Measurements from ENCODE around the gene PTPN9.
"Not testable (repeated sequence)": the region's sequence is repeated elsewhere in the genome, so short reads cannot be mapped to it uniquely, and the experiment has no call there.

PTPN9 gene

DNA sequence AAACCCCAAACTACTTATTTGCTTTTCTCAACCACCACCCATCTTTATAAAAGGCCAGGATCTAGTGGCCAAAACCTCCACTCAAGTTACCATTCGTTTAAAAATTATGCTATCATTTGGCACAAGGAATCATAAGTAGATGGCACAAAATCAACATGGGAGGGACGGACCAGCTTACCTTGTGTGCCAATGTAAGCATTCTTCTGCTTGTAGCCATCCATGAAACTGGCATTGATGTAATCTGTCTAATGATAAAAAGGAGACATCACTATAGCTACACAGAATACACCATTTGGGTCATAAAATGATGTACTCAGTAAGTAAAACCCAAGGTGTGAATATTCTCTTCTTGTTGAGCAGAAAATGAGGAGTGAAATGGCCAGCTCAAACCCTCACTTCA is 99.4 kb downstream of the PTPN9 start:
- TF ChIP-seq EZH2phosphoT487 (IDR thresholded peaks at IDR 0.05; ENCODE audit: low read depth), result no peak
- TF ChIP-seq, protein P1, sequence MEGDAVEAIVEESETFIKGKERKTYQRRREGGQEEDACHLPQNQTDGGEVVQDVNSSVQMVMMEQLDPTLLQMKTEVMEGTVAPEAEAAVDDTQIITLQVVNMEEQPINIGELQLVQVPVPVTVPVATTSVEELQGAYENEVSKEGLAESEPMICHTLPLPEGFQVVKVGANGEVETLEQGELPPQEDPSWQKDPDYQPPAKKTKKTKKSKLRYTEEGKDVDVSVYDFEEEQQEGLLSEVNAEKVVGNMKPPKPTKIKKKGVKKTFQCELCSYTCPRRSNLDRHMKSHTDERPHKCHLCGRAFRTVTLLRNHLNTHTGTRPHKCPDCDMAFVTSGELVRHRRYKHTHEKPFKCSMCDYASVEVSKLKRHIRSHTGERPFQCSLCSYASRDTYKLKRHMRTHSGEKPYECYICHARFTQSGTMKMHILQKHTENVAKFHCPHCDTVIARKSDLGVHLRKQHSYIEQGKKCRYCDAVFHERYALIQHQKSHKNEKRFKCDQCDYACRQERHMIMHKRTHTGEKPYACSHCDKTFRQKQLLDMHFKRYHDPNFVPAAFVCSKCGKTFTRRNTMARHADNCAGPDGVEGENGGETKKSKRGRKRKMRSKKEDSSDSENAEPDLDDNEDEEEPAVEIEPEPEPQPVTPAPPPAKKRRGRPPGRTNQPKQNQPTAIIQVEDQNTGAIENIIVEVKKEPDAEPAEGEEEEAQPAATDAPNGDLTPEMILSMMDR (IDR thresholded peaks at IDR 0.05; ENCODE audit: low read depth, low read length), result no peak
- no peaks in the 10 kb centered on the region for H3K9me3 ChIP-seq (ENCODE audit: insufficient read depth, low read length)
- peaks cover 24% of the 10 kb centered on the region for H3K36me3 ChIP-seq (replicated peaks; ENCODE audit: low read depth, low read length)
- H2AFZ ChIP-seq (ENCODE audit: low read depth, low read length), result no peak overlapping the region
- no peaks in the 10 kb centered on the region for H3K79me2 ChIP-seq (ENCODE audit: low read length)
- no peaks in the 10 kb centered on the region for H4K20me1 ChIP-seq (ENCODE audit: insufficient read depth, low read length)
- no peaks in the 10 kb centered on the region for H3K4me1 ChIP-seq (ENCODE audit: low read length)
- H3K4me3 ChIP-seq (ENCODE audit: low read length), result no peak overlapping the region
- no peak overlapping the region for H3K4me2 ChIP-seq (ENCODE audit: low read length)
- H3K9ac ChIP-seq (ENCODE audit: low read length), result no peak overlapping the region
- no peaks in the 10 kb centered on the region for H3K27me3 ChIP-seq (ENCODE audit: low read depth, low read length)
- no peak overlapping the region for H3K27ac ChIP-seq (ENCODE audit: low read length)

GRCh38 chr15:75477094-75477493 is 102.0 kb downstream of the PTPN9 start:
- H3K4me1 ChIP-seq (ENCODE audit: low read length); H4K20me1 ChIP-seq (ENCODE audit: insufficient read depth, low read length); H3K79me2 ChIP-seq (ENCODE audit: low read length); H3K4me3 ChIP-seq (ENCODE audit: low read length); H3K27ac ChIP-seq (ENCODE audit: low read length); H3K9me3 ChIP-seq (ENCODE audit: insufficient read depth, low read length); H3K27me3 ChIP-seq (ENCODE audit: low read depth, low read length); H2AFZ ChIP-seq (ENCODE audit: low read depth, low read length); H3K4me2 ChIP-seq (ENCODE audit: low read length); H3K9ac ChIP-seq (ENCODE audit: low read length): not testable (repeated sequence)
- peaks cover 11% of the 10 kb centered on the region for H3K36me3 ChIP-seq (replicated peaks; ENCODE audit: low read depth, low read length)

DNA sequence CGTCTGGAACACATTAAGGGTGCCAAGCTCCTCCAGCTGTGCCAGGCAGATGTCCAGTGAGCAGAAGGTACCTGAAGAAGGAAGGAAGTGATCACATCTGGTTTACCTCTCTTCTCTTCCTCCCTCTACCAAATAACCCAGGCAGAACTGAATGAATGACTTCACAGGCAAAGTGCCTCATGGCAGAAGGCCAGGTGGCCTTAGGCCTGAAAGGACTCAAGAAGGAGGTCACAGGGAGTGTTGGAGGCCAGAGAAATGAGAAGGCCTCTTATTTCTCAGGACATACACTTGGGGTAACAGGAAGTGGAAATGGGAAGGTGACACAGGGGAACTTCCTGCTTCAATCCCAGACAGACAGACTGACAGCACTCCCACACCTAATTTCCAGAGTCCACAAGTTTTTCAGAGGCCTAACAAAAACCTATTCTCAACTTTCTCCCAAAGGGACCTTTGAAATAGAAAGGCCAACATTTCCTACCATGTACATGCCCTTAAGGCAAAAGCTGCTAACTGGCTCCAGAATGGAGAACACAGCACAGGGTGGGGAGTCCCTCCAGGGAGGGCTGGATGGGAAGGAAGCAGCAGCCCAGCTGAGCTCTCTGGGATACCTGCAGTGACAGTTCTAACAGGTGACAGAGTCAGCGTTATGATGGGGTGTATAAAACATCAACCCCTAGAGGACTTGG is 110.1 kb downstream of the PTPN9 start:
- Histone ChIP-seq H4K20me1 (ENCODE audit: insufficient read depth, low read length) (0 out of 2 replicates have a peak, but pooled peaks cover 7% of the 10 kb centered on the region), H3K9me3 (ENCODE audit: insufficient read depth, low read length) (no peaks in the 10 kb centered on the region), H3K4me3 (ENCODE audit: low read length) (no peak overlapping the region), H2AFZ (ENCODE audit: low read depth, low read length) (no peak overlapping the region), H3K9ac (ENCODE audit: low read length) (no peak overlapping the region), H3K27ac (ENCODE audit: low read length) (no peak overlapping the region), H3K4me2 (ENCODE audit: low read length) (no peak overlapping the region), H3K4me1 (ENCODE audit: low read length) (no peaks in the 10 kb centered on the region), H3K79me2 (ENCODE audit: low read length) (no peaks in the 10 kb centered on the region), H3K36me3 (replicated peaks; ENCODE audit: low read depth, low read length) (peaks cover 32% of the 10 kb centered on the region), H3K27me3 (ENCODE audit: low read depth, low read length) (no peaks in the 10 kb centered on the region)
- no peak for TF ChIP-seq EZH2phosphoT487 (IDR thresholded peaks at IDR 0.05; ENCODE audit: low read depth)
- TF ChIP-seq, protein P1 (IDR thresholded peaks at IDR 0.05; ENCODE audit: low read depth, low read length), result no peak

GRCh38 chr15:75460646-75461045 is 118.5 kb downstream of the PTPN9 start:
- no peak overlapping the region for H3K27ac ChIP-seq (ENCODE audit: low read length)
- H3K79me2 ChIP-seq (ENCODE audit: low read length), result no peaks in the 10 kb centered on the region
- no peaks in the 10 kb centered on the region for H3K9me3 ChIP-seq (ENCODE audit: insufficient read depth, low read length)
- no peak overlapping the region for H2AFZ ChIP-seq (ENCODE audit: low read depth, low read length)
- H3K27me3 ChIP-seq (ENCODE audit: low read depth, low read length), result no peaks in the 10 kb centered on the region
- no peaks in the 10 kb centered on the region for H4K20me1 ChIP-seq (ENCODE audit: insufficient read depth, low read length)
- H3K4me2 ChIP-seq (ENCODE audit: low read length), result no peak overlapping the region
- peaks cover 2% of the 10 kb centered on the region for H3K36me3 ChIP-seq (replicated peaks; ENCODE audit: low read depth, low read length)
- no peak for TF ChIP-seq EZH2phosphoT487 (IDR thresholded peaks at IDR 0.05; ENCODE audit: low read depth)
- TF ChIP-seq, protein P1 (IDR thresholded peaks at IDR 0.05; ENCODE audit: low read depth, low read length), result no peak
- H3K4me3 ChIP-seq (ENCODE audit: low read length), result no peak overlapping the region
- peaks cover 7% of the 10 kb centered on the region for H3K4me1 ChIP-seq (ENCODE audit: low read length)
- no peak overlapping the region for H3K9ac ChIP-seq (ENCODE audit: low read length)

All from OCI-LY3 (cell line).